A673 (cell line): ENCODE measurements around the gene THSD4. TPM values are rescaled to one million over a fixed set of nuclear protein-coding genes. Genes with fewer than 3 reads are reported as not detected.

ENCODE experiments used
- BruUV-seq: library from RNA; stranded (reverse); fragments of 400-500 nt; replicated peaks from 2 replicates; lab custom pipeline; 2021; lab: Mats Ljungman, UMichigan
- CTCF ChIA-PET: fragments of 300-600 bp; sonication (Branson Sonifier 250); formaldehyde crosslinking; loops from one replicate; lab custom pipeline; 2022; ENCODE audit warnings: antibody characterized with exemption; lab: Charles Lee
- POLR2A ChIA-PET: fragments of 300-600 bp; sonication (Branson Sonifier 250); formaldehyde crosslinking; loops from one replicate; lab custom pipeline; 2022; ENCODE audit warnings: antibody characterized with exemption; ENCODE audit not compliant: low non-redundant PET; lab: Charles Lee
- DNase-seq: peaks from one replicate; pipeline ENCODE4 v3.0.0-alpha.2; 2015; ENCODE audit warnings: low spot score
- H3K27ac ChIP-seq: fragments of 200-600 bp; sonication (generic); 2 replicates; pipeline ENCODE4 v1.5.1; 2016; ENCODE audit warnings: mixed run types, low read depth, mild to moderate bottlenecking, mixed read lengths, antibody characterized with exemption, low read length; ENCODE audit not compliant: poor library complexity, severe bottlenecking
- H3K27me3 ChIP-seq: fragments of 200-600 bp; sonication (generic); replicated peaks from 2 replicates; pipeline ENCODE4 v1.6.1; 2017; ENCODE audit warnings: mixed run types, low read depth, mild to moderate bottlenecking, mixed read lengths, antibody characterized with exemption, low read length; ENCODE audit not compliant: insufficient read depth, poor library complexity
- H3K36me3 ChIP-seq: fragments of 200-600 bp; sonication (generic); 2 replicates; pipeline ENCODE4 v1.6.1; 2016; ENCODE audit warnings: mixed run types, mild to moderate bottlenecking, mixed read lengths, antibody characterized with exemption, low read length; ENCODE audit not compliant: insufficient read depth, poor library complexity, severe bottlenecking
- H3K4me1 ChIP-seq: fragments of 200-600 bp; sonication (generic); 2 replicates; pipeline ENCODE4 v1.6.1; 2017; ENCODE audit warnings: mixed run types, mild to moderate bottlenecking, mixed read lengths, antibody characterized with exemption, low read length; ENCODE audit not compliant: insufficient read depth, poor library complexity, severe bottlenecking
- H3K4me3 ChIP-seq: fragments of 200-600 bp; sonication (generic); 2 replicates; pipeline ENCODE4 v1.5.1; 2016; ENCODE audit warnings: low read depth, mixed run types, mild to moderate bottlenecking, mixed read lengths, low read length; ENCODE audit not compliant: poor library complexity, severe bottlenecking
- H3K9me3 ChIP-seq: fragments of 200-600 bp; sonication (generic); 2 replicates; pipeline ENCODE4 v1.6.1; 2016; ENCODE audit warnings: mixed run types, low read depth, mild to moderate bottlenecking, mixed read lengths, antibody characterized with exemption, low read length; ENCODE audit not compliant: poor library complexity, severe bottlenecking
- EZH2 ChIP-seq: fragments of 200-600 bp; sonication (generic); IDR thresholded peaks from 2 replicates; pipeline ENCODE4 v1.6.1; 2017; ENCODE audit warnings: borderline replicate concordance, low read depth, mild to moderate bottlenecking, mixed read lengths, antibody characterized with exemption, low read length; ENCODE audit not compliant: poor library complexity, severe bottlenecking
- intact Hi-C: fragments of 100-400 bp; cut with micrococcal nuclease; formaldehyde crosslinking; loops from one replicate; pipeline ENCODE4 v1.10.0; 2022; ENCODE audit not compliant: unreplicated experiment
- total RNA-seq: library from RNA; stranded (reverse); gene quantifications from 2 replicates; pipeline ENCODE4 v1.2.3, GENCODE V29; 2021
- TF ChIP-seq, protein P1 (sequence below): fragments of 300-800, 200-600 bp; sonication (generic); conservative IDR thresholded peaks from 2 replicates; pipeline ENCODE4 v1.5.1; 2017; ENCODE audit warnings: low read depth, mild to moderate bottlenecking, antibody characterized with exemption, low read length, moderate library complexity, mixed read lengths

THSD4 gene
- total RNA-seq, 1 experiment from 2014 or later, result 2.4 TPM

GRCh38 chr15:71462638-71463037 lies 347.4 kb downstream of the THSD4 start:
- Histone ChIP-seq H3K9me3 (no peaks in the 10 kb centered on the region), H3K4me1 (no peaks in the 10 kb centered on the region), H3K27me3 (peaks cover 5% of the 10 kb centered on the region), H3K4me3 (no peak overlapping the region), H3K27ac (no peak overlapping the region), H3K36me3 (no peaks in the 10 kb centered on the region)
- TF ChIP-seq, protein P1, sequence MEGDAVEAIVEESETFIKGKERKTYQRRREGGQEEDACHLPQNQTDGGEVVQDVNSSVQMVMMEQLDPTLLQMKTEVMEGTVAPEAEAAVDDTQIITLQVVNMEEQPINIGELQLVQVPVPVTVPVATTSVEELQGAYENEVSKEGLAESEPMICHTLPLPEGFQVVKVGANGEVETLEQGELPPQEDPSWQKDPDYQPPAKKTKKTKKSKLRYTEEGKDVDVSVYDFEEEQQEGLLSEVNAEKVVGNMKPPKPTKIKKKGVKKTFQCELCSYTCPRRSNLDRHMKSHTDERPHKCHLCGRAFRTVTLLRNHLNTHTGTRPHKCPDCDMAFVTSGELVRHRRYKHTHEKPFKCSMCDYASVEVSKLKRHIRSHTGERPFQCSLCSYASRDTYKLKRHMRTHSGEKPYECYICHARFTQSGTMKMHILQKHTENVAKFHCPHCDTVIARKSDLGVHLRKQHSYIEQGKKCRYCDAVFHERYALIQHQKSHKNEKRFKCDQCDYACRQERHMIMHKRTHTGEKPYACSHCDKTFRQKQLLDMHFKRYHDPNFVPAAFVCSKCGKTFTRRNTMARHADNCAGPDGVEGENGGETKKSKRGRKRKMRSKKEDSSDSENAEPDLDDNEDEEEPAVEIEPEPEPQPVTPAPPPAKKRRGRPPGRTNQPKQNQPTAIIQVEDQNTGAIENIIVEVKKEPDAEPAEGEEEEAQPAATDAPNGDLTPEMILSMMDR, result no peak
- TF ChIP-seq EZH2, result no peak
- no peak for DNase-seq
- intact Hi-C loops, result no loop called here
- POLR2A ChIA-PET, result no interaction called here
- no TSS peak for BruUV-seq
- CTCF ChIA-PET, result interaction anchor here (0.6 kb wide), 1 partner anchor 281 kb away, joined by 9 read pairs; no protein-coding TSS in a partner anchor

- no peaks in the 10 kb centered on the region for H3K36me3 ChIP-seq
- H3K4me3 ChIP-seq, result no peak overlapping the region
- intact Hi-C loops, result no loop called here
- H3K9me3 ChIP-seq, result no peaks in the 10 kb centered on the region
- no peaks in the 10 kb centered on the region for H3K4me1 ChIP-seq
- TF ChIP-seq, protein P1, result no peak
- TF ChIP-seq EZH2, result no peak
- peaks cover 5% of the 10 kb centered on the region for H3K27me3 ChIP-seq
- DNase-seq, result no peak
- POLR2A ChIA-PET, result no interaction called here
- CTCF ChIA-PET, result interaction anchor here (0.6 kb wide), 1 partner anchor 281 kb away, joined by 9 read pairs; no protein-coding TSS in a partner anchor
- BruUV-seq, result no TSS peak
- no peak overlapping the region for H3K27ac ChIP-seq
Measured at GRCh38 chr15:71463156-71463665, 347.9 kb downstream of the THSD4 start.

GRCh38 chr15:71465131-71465955 lies 350.1 kb downstream of the THSD4 start:
- CTCF ChIA-PET, result no interaction called here
- no TSS peak for BruUV-seq
- no peaks in the 10 kb centered on the region for H3K4me1 ChIP-seq
- TF ChIP-seq EZH2, result no peak
- TF ChIP-seq, protein P1, result no peak
- intact Hi-C loops, result no loop called here
- H3K27ac ChIP-seq, result no peak overlapping the region
- POLR2A ChIA-PET, result no interaction called here
- no peak overlapping the region for H3K4me3 ChIP-seq
- no peaks in the 10 kb centered on the region for H3K36me3 ChIP-seq
- no peak for DNase-seq
- peaks cover 5% of the 10 kb centered on the region for H3K27me3 ChIP-seq
- no peaks in the 10 kb centered on the region for H3K9me3 ChIP-seq
